ENCODE results near the gene PRM1.

DNA sequence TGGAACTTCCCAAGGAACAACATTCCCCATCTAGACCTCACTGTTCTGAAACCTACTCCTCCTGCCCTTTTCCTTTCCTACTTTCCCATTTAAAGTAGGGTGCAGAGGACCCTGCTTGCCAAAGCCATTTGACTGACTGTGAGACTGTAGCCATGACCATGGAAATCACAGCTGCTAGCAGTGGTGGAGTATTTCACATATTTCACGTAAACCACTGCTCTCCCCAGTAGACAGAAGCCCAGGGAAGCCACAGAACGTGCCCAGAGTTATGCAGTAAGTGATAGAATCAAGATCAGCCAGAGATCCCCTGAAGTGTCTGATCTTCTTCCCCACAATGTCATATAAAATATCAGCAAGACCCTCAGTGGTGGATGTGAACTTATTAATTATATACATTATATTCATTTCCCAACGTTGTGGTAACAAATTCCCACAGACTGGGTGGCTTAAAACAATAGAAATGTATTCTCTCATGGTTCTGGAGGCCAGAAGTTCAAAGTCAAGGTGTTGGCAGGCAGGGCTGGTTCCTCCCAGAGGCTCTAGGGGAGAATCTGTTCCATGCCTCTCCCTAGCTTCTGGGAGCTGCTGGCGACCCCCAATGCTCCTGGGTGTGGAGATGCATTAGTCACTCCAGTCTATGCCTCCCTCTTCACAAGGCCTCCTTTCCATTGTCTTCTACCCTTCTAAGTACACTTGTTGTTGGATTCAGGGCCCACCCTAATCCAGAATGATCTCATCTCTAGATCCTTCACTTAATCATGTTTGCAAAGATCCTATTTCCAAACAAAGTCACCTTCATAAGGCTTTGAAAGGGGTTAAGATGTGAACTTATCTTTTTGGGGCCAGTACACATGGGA, 20.7 kb upstream of the PRM1 start:
- TF ChIP-seq, protein P1, sequence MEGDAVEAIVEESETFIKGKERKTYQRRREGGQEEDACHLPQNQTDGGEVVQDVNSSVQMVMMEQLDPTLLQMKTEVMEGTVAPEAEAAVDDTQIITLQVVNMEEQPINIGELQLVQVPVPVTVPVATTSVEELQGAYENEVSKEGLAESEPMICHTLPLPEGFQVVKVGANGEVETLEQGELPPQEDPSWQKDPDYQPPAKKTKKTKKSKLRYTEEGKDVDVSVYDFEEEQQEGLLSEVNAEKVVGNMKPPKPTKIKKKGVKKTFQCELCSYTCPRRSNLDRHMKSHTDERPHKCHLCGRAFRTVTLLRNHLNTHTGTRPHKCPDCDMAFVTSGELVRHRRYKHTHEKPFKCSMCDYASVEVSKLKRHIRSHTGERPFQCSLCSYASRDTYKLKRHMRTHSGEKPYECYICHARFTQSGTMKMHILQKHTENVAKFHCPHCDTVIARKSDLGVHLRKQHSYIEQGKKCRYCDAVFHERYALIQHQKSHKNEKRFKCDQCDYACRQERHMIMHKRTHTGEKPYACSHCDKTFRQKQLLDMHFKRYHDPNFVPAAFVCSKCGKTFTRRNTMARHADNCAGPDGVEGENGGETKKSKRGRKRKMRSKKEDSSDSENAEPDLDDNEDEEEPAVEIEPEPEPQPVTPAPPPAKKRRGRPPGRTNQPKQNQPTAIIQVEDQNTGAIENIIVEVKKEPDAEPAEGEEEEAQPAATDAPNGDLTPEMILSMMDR (IDR thresholded peaks at IDR 0.05; ENCODE audit: low read depth, low read length, poor library complexity, severe bottlenecking), result no peak
- no peak for TF ChIP-seq EZH2phosphoT487 (IDR thresholded peaks at IDR 0.05; ENCODE audit: borderline replicate concordance, low read length)

All from DOHH2 (cell line).